NCI-H2196 treated with DMSO at 0.1 percent for 48 hours (cell line): Measurements from ENCODE around the gene GCLC.

Source experiments
- DNase-seq: peaks from one replicate; lab custom pipeline; 2025; ENCODE audit not compliant: unreplicated experiment; lab: John Stamatoyannopoulos, UW

Gene GCLC

DNA sequence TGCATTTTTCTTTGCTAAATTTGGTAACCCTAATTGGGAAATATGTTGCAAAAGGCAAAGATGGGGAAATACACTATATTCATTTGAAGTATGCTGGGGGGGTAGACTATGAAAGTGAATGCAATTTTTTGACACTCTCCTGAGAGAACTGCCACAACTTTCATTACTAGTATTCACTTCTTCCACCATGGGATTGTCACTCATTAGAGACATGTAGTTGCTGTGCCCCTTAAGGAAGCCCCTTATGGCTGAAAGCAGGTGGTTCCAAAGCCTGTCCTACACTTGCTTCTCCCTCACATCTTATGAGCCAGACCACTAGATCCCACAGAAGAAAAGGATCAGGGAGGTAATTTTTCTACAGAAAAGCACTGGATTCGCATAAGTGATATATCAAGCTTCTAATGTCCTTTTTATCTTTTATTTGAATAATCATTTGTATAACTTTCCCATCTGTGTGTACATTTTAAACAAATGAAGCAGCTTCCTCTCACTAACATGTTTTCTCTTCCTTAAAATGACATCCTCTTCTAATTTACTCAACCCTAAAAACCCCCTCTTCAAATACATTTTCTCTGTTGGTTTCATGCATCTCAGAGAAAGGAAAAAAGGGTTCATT lies 83.8 kb downstream of the GCLC start:
- DNase-seq = no peak

GRCh38 chr6:53458105-53458866 lies 86.6 kb downstream of the GCLC start:
- no peak for DNase-seq

- no peak for DNase-seq
Measured at GRCh38 chr6:53456809-53457208, 88.1 kb downstream of the GCLC start.

DNA sequence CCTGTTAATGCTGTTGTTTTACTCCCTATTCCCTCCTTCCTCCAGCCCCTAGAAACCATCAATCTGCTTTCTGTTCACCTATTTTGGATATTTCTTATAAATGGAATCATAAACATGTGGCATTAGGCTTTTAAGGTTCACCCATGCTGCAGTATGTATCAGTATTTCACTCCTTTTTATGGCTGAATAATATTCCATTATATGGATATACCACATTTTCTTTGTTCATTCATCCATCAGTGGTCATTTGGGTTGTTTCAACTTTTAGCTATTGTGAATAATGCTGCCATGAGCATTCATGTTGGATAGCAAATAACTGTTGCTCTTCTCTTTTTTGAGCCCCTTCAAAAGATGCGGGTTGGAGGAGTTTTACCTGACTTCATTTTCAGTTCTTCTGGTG lies 89.2 kb downstream of the GCLC start:
- no peak for DNase-seq

GRCh38 chr6:53451165-53451564 lies 93.7 kb downstream of the GCLC start:
- DNase-seq = no peak

DNA sequence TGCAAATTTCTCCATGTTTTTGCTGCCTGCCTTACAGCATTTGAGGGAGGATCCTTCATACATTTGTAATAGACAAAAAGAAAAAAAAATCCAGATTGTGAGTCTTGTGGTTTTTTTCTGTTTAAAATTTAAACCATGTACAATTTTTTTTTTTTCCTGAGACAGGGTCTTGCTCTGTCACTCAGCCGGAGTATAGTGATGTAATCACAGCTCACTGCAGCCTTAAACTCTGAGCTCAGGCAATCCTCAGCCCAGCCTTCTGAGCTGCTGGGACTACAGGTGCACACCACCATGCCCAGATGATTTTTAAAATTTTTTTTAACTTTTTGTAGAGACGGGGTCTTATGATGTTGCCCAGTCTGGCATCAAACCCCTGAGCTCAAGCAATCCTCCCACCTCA lies 97.0 kb downstream of the GCLC start:
- no peak for DNase-seq
